Parathyroid adenoma (tissue), 2 donors: ENCODE results near the gene SERPINA4.
A peak's percentile ranks its signal among the peaks of the same experiment; 100 is the strongest.

Source experiments
- H2AFZ ChIP-seq: fragments of 300-600 bp; sonication (generic); one replicate; pipeline ENCODE4 v1.7.0; 2017; ENCODE audit warnings: antibody characterized with exemption, mild to moderate bottlenecking
- H3K27ac ChIP-seq: fragments of 300-600 bp; sonication (generic); one replicate; pipeline ENCODE4 v1.7.0; 2017
- H3K27me3 ChIP-seq: fragments of 300-600 bp; sonication (generic); one replicate; pipeline ENCODE4 v1.7.0; 2017; ENCODE audit warnings: low read length; ENCODE audit not compliant: control insufficient read depth, insufficient read depth
- H3K36me3 ChIP-seq: fragments of 300-600 bp; sonication (generic); one replicate; pipeline ENCODE4 v1.7.0; 2017; ENCODE audit warnings: low read length; ENCODE audit not compliant: control insufficient read depth, insufficient read depth
- H3K4me1 ChIP-seq: fragments of 300-600 bp; sonication (generic); one replicate; pipeline ENCODE4 v1.7.0; 2017; ENCODE audit warnings: control low read depth
- H3K4me2 ChIP-seq: fragments of 300-600 bp; sonication (generic); one replicate; pipeline ENCODE4 v1.7.0; 2017; ENCODE audit warnings: low read length
- H3K4me3 ChIP-seq: fragments of 300-600 bp; sonication (generic); one replicate; pipeline ENCODE4 v1.7.0; 2017; ENCODE audit warnings: low read depth, low read length
- H3K79me2 ChIP-seq: fragments of 300-600 bp; sonication (generic); one replicate; pipeline ENCODE4 v1.7.0; 2017; ENCODE audit warnings: control low read depth
- H3K9ac ChIP-seq: fragments of 300-600 bp; sonication (generic); one replicate; pipeline ENCODE4 v1.7.0; 2017; ENCODE audit warnings: mild to moderate bottlenecking
- H3K9me3 ChIP-seq: fragments of 300-600 bp; sonication (generic); one replicate; pipeline ENCODE4 v1.7.0; 2017; ENCODE audit warnings: low read length; ENCODE audit not compliant: control insufficient read depth
- TF ChIP-seq, protein P1 (sequence below): fragments of 300-600 bp; sonication (generic); IDR thresholded peaks from one replicate; pipeline ENCODE4 v1.7.0; 2017; ENCODE audit warnings: antibody characterized with exemption, mild to moderate bottlenecking
- donor health status: primary hyperparathyroidism.

Gene SERPINA4

DNA sequence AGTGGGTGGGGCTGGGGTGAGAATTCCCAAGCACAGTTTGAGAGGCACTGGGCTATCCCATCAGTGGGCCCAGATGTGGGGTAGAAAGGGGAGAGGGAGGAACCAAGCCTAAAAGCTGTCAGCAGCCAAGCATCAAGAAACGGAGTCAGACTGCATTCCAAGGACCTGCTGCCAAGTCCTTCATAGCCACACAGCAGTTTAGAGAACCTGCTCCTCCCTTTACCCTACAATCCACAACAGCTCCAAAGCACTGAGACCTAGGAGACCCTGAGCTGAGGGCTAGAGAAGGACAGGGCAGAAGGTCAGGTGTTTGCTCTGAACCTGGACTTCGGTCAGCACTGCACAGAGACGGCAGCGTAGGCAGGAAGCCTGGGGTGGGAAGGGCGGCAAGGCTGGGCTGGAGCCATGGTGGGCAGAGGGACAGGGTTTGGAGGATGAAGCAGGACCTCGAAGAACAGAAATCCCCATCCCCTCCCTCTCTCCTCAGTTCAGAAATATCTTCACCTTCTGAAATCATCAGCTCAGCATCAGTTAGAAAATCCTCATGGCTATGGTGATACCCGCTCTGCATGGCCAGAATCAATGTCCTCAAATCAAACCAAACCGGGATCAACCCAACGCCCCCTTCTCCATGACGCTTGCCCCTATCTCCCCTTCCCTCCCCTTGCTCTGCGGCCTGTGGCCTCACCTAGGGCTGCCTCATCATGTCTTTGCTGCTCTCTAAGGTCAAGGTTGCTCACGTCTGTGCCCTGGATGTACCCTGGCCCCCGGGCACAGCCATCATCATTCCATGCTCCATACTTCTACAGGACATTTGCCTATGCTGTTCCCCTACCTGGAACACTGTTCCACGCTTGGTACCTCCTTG is 12.9 kb upstream of the SERPINA4 start:
- no peaks in the 10 kb centered on the region for H3K36me3 ChIP-seq
- H2AFZ ChIP-seq, result no peak overlapping the region
- H3K4me2 ChIP-seq, result no peak overlapping the region
- no peaks in the 10 kb centered on the region for H3K9me3 ChIP-seq
- H3K27ac ChIP-seq, result no peak overlapping the region
- no peak overlapping the region for H3K4me3 ChIP-seq
- H3K27me3 ChIP-seq, result no peaks in the 10 kb centered on the region
- TF ChIP-seq, protein P1, sequence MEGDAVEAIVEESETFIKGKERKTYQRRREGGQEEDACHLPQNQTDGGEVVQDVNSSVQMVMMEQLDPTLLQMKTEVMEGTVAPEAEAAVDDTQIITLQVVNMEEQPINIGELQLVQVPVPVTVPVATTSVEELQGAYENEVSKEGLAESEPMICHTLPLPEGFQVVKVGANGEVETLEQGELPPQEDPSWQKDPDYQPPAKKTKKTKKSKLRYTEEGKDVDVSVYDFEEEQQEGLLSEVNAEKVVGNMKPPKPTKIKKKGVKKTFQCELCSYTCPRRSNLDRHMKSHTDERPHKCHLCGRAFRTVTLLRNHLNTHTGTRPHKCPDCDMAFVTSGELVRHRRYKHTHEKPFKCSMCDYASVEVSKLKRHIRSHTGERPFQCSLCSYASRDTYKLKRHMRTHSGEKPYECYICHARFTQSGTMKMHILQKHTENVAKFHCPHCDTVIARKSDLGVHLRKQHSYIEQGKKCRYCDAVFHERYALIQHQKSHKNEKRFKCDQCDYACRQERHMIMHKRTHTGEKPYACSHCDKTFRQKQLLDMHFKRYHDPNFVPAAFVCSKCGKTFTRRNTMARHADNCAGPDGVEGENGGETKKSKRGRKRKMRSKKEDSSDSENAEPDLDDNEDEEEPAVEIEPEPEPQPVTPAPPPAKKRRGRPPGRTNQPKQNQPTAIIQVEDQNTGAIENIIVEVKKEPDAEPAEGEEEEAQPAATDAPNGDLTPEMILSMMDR, result no peak
- no peaks in the 10 kb centered on the region for H3K79me2 ChIP-seq
- H3K9ac ChIP-seq, result no peak overlapping the region
- no peaks in the 10 kb centered on the region for H3K4me1 ChIP-seq

DNA sequence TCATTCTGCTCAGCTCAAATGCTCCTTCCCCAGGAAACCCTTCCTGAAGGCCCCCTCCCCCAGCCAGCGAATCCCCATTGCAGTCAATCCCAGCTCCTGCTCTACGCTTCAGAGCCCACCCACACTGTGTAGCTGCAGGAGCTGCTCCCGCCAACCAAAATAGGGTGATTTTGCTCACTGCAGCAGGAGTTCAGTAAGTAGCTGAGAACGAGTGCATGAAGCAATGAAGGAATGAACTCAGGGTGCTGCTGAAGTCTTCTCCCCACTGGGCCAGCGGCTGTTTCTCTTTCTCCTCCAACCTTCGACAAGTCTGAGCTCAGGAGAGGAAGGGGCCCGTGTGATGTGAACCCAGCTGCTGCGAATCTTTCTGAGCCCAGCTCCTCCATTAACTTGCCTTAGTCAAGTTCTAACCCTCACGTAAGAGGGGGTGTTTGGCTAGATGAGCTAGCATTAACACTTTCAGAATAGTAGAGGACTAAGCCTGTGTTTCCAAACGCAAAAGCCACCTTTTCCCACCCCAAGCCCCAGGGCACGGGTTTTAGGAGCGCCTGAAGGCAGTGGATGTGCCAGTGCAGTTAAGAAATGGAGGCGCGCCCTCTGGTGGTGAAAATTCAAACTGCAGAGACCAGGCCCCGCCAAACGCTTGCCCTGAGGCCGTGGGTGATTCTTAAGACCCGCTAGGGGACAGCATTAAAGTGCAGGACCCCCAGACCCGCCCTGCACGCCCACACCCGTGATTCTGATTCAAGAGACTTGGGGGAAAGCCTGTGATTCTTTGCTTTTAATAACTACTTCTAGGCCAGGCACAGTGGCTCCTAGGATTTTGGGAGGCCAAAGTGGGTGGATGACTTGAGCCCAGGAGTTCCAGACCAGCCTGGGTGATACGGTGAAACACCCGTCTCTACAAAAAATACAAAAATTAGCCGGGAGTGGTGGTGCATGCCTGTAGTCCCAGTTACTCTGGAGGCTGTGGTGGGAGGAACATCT is 11.9 kb upstream of the SERPINA4 start:
- TF ChIP-seq, protein P1, result peak; percentile 91
- H3K4me1 ChIP-seq, result no peaks in the 10 kb centered on the region
- H3K36me3 ChIP-seq, result no peaks in the 10 kb centered on the region
- no peak overlapping the region for H3K4me2 ChIP-seq
- H2AFZ ChIP-seq, result no peak overlapping the region
- H3K27ac ChIP-seq, result no peak overlapping the region
- H3K9me3 ChIP-seq, result no peaks in the 10 kb centered on the region
- no peak overlapping the region for H3K4me3 ChIP-seq
- H3K27me3 ChIP-seq, result no peaks in the 10 kb centered on the region
- no peaks in the 10 kb centered on the region for H3K79me2 ChIP-seq
- no peak overlapping the region for H3K9ac ChIP-seq

DNA sequence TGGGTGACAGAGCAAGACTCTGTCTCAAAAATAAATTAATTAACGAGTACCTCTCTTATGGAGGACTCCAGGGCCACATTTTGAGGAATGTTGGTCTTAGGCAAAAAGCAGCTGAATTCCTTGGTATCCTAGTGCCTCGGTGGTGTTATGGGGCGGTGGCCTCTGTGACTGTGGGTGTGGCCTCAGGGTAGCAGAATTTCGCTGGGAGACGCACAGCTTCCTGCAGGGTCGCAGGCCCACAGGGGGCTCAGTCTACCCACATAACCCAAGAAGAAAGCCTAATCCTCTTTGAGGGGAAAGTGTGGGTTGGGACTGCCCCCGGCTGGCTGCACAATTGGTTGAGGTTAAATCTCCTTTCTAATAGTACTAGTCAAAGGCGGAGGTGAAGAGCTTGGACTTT is 11.2 kb upstream of the SERPINA4 start:
- Histone ChIP-seq H3K36me3 (no peaks in the 10 kb centered on the region), H3K4me3 (no peak overlapping the region), H3K27me3 (no peaks in the 10 kb centered on the region), H3K9ac (no peak overlapping the region), H3K4me2 (no peak overlapping the region), H2AFZ (no peak overlapping the region), H3K79me2 (no peaks in the 10 kb centered on the region), H3K9me3 (no peaks in the 10 kb centered on the region), H3K27ac (no peak overlapping the region), H3K4me1 (no peaks in the 10 kb centered on the region)
- TF ChIP-seq, protein P1, result no peak

DNA sequence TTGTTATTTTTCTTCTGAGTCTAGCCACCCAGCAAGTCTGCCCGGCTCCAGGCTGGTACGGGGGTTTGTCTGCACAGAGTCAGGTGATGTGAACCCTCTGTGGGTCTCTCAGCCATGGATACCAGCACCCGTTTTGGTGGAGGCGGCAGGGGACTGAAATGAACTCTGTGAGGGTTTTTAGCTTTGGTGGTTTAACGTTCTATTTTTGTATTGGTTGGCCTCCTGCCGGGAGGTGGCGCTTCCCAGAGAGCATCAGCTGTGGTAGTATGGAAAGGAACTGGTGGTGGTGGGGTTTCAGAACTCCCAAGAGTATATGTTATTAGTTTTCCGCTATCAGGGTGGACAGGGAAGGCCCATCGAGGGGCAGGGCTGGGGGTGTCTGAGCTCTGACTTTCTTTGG is 5.3 kb upstream of the SERPINA4 start:
- no peaks in the 10 kb centered on the region for H3K4me1 ChIP-seq
- H3K27ac ChIP-seq, result no peak overlapping the region
- TF ChIP-seq, protein P1, result no peak
- H3K79me2 ChIP-seq, result no peaks in the 10 kb centered on the region
- no peak overlapping the region for H3K4me3 ChIP-seq
- no peak overlapping the region for H3K4me2 ChIP-seq
- no peaks in the 10 kb centered on the region for H3K36me3 ChIP-seq
- H3K9me3 ChIP-seq, result no peaks in the 10 kb centered on the region
- no peaks in the 10 kb centered on the region for H3K27me3 ChIP-seq
- H3K9ac ChIP-seq, result no peak overlapping the region
- no peak overlapping the region for H2AFZ ChIP-seq
